DMS 273 (cell line): ENCODE measurements around the gene PRCD.
A peak's percentile ranks its signal among the peaks of the same experiment; 100 is the strongest.

Experiments
- DNase-seq: peaks from one replicate; lab custom pipeline; 2025; ENCODE audit not compliant: unreplicated experiment; lab: John Stamatoyannopoulos, UW

The PRCD gene

GRCh38 chr17:76568811-76569221, 29.0 kb downstream of the PRCD start:
- DNase-seq = no peak

GRCh38 chr17:76569607-76570279, 29.9 kb downstream of the PRCD start:
- DNase-seq = no peak

- DNase-seq = no peak
Measured at GRCh38 chr17:76570457-76570856, 30.6 kb downstream of the PRCD start.

- DNase-seq = no peak
Measured at GRCh38 chr17:76570877-76571471, 31.1 kb downstream of the PRCD start.

- no peak for DNase-seq
Measured at GRCh38 chr17:76572201-76572910, 32.5 kb downstream of the PRCD start.

GRCh38 chr17:76573096-76573495, 33.3 kb downstream of the PRCD start:
- DNase-seq = no peak

GRCh38 chr17:76574166-76574565, 34.3 kb downstream of the PRCD start:
- no peak for DNase-seq

- DNase-seq = no peak
Measured at GRCh38 chr17:76575570-76575969, 35.7 kb downstream of the PRCD start.

GRCh38 chr17:76576189-76576588, 36.3 kb downstream of the PRCD start:
- DNase-seq = no peak

- DNase-seq = no peak
Measured at GRCh38 chr17:76577876-76578275, 38.0 kb downstream of the PRCD start.

- no peak for DNase-seq
Measured at GRCh38 chr17:76578376-76578775, 38.5 kb downstream of the PRCD start.

GRCh38 chr17:76579281-76579680, 39.4 kb downstream of the PRCD start:
- no peak for DNase-seq

GRCh38 chr17:76581515-76581914, 41.7 kb downstream of the PRCD start:
- no peak for DNase-seq

GRCh38 chr17:76582660-76583059, 42.8 kb downstream of the PRCD start:
- no peak for DNase-seq

- no peak for DNase-seq
Measured at GRCh38 chr17:76584427-76585032, 44.7 kb downstream of the PRCD start.

- DNase-seq = peak; percentile 66
Measured at GRCh38 chr17:76585033-76585648, 45.3 kb downstream of the PRCD start.

- peak; percentile 73 for DNase-seq
Measured at GRCh38 chr17:76585649-76586593, 46.1 kb downstream of the PRCD start, which contains the start of gene ST6GALNAC2. TSS of gene ST6GALNAC2 (minus strand) at chr17:76585860. CDS start at chr17:76585808, 52 bp downstream.

- peak; percentile 61 for DNase-seq
Measured at GRCh38 chr17:76586741-76587487, 47.1 kb downstream of the PRCD start.

GRCh38 chr17:76588182-76588581, 48.3 kb downstream of the PRCD start:
- DNase-seq = no peak
